Tibial nerve (tissue), 4 donors: ENCODE results near the gene TMEM109.

Experiments
- CTCF ChIP-seq, 5 experiments: fragments of 200-600 bp in 3 of 5; fragments of 450-650 bp in 2 of 5; sonication (generic) in 3 of 5; IDR thresholded peaks; one replicate each; pipeline ENCODE4 v1.5.1; 2016 to 2019; ENCODE audit warnings: antibody characterized with exemption in 5 of 5, mild to moderate bottlenecking in 3 of 5, moderate library complexity in 2 of 5
- EP300 ChIP-seq, 2 donors: sonication (generic); formaldehyde crosslinking; IDR thresholded peaks; one replicate each; pipeline ENCODE4 v1.6.1; 2017; ENCODE audit warnings: antibody characterized with exemption in 2 of 2, mild to moderate bottlenecking in 1 of 2
- POLR2A ChIP-seq, 2 donors: fragments of 450-650 bp; IDR thresholded peaks; one replicate each; pipeline ENCODE4 v1.6.1; 2017; ENCODE audit warnings: antibody characterized with exemption in 2 of 2, mild to moderate bottlenecking in 2 of 2, moderate library complexity in 2 of 2

- TF ChIP-seq POLR2A (IDR thresholded peaks at IDR 0.05) (no peak), CTCF (IDR thresholded peaks at IDR 0.05) (no peak), EP300 (IDR thresholded peaks at IDR 0.05) (no peak)
Measured at GRCh38 chr11:60942219-60942618, 28.3 kb downstream of the TMEM109 start.
